ENCODE measurements around the gene FAM32A. TPM values are rescaled to one million over a fixed set of nuclear protein-coding genes. Genes with fewer than 3 reads are reported as not detected.
A peak's percentile ranks its signal among the peaks of the same experiment; 100 is the strongest.

The FAM32A gene
- 90.1 TPM for total RNA-seq (ENCODE audit: unreplicated experiment)
- long read RNA-seq, transcript FAM32A-205 (3 exons, 1,168 nt), result minor isoform, 14 of 180 reads
- long read RNA-seq, transcript FAM32A-201 (4 exons, 1,455 nt), result major isoform, 160 of 180 reads
- long read RNA-seq, partial matches to known transcripts, result 1 of 180 reads
- long read RNA-seq, other reads (novel, unspliced or antisense), result 3 of 180 reads

- Mint-ChIP-seq H3K4me3 (ENCODE audit: unreplicated experiment) (peak within 1 kb of the TSS; percentile 99), H3K27me3 (ENCODE audit: unreplicated experiment) (peaks cover 16% of the 10 kb centered on the region), H3K36me3 (ENCODE audit: low read depth, unreplicated experiment) (peaks cover 25% of the 10 kb centered on the region), H3K4me1 (ENCODE audit: unreplicated experiment) (peaks cover 8% of the 10 kb centered on the region), H3K27ac (ENCODE audit: unreplicated experiment) (peak within 1 kb of the TSS; percentile 99), H3K9me3 (ENCODE audit: unreplicated experiment) (no peaks in the 10 kb centered on the region)
- no peak for TF ChIP-seq CTCF (IDR thresholded peaks at IDR 0.05; ENCODE audit: unreplicated experiment)
- DNase-seq (ENCODE audit: low spot score), result peak; percentile 94
Observed at GRCh38 chr19:16185123-16185767, at the start of gene FAM32A. FAM32A (plus strand) TSS chr19:16185410; CDS start chr19:16185443, 33 bp downstream.

GRCh38 chr19:16135430-16136127, 49.6 kb upstream of the FAM32A start:
- H3K27ac Mint-ChIP-seq (ENCODE audit: unreplicated experiment), result peak overlapping the region; percentile 14
- H3K9me3 Mint-ChIP-seq (ENCODE audit: unreplicated experiment), result peaks cover 4% of the 10 kb centered on the region
- H3K36me3 Mint-ChIP-seq (ENCODE audit: low read depth, unreplicated experiment), result peaks cover 45% of the 10 kb centered on the region
- DNase-seq (ENCODE audit: low spot score), result no peak
- no peaks in the 10 kb centered on the region for H3K4me1 Mint-ChIP-seq (ENCODE audit: unreplicated experiment)
- H3K27me3 Mint-ChIP-seq (ENCODE audit: unreplicated experiment), result peaks cover 6% of the 10 kb centered on the region
- TF ChIP-seq CTCF (IDR thresholded peaks at IDR 0.05; ENCODE audit: unreplicated experiment), result no peak
- peak overlapping the region; percentile 27 for H3K4me3 Mint-ChIP-seq (ENCODE audit: unreplicated experiment)

GRCh38 chr19:16136185-16136999, 48.8 kb upstream of the FAM32A start:
- DNase-seq (ENCODE audit: low spot score), result no peak
- H3K27ac Mint-ChIP-seq (ENCODE audit: unreplicated experiment), result no peak overlapping the region
- peaks cover 6% of the 10 kb centered on the region for H3K27me3 Mint-ChIP-seq (ENCODE audit: unreplicated experiment)
- H3K36me3 Mint-ChIP-seq (ENCODE audit: low read depth, unreplicated experiment), result peaks cover 39% of the 10 kb centered on the region
- no peak for TF ChIP-seq CTCF (IDR thresholded peaks at IDR 0.05; ENCODE audit: unreplicated experiment)
- H3K4me1 Mint-ChIP-seq (ENCODE audit: unreplicated experiment), result no peaks in the 10 kb centered on the region
- H3K9me3 Mint-ChIP-seq (ENCODE audit: unreplicated experiment), result peaks cover 4% of the 10 kb centered on the region
- H3K4me3 Mint-ChIP-seq (ENCODE audit: unreplicated experiment), result no peak overlapping the region

DNA sequence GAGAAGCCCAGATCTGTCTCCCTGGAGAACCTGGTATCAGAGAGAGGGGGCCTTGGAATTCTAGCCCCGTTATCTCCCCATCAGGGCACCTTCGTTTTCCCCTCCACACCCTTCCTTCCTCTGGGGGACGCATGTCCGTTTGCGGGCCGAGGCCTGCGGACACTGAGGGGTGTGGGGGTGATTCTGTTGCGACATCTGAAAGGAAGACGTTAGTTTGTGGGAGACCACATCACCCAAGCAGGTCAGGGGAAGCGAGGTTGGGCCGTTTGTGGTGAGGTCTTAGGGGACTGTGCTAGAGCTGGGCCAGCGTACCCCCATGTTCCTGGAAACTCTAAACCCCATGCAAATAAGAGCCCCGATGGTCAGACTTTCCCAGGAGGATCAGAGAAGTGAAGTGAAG, 45.5 kb upstream of the FAM32A start:
- H3K4me3 Mint-ChIP-seq (ENCODE audit: unreplicated experiment), result no peak overlapping the region
- H3K36me3 Mint-ChIP-seq (ENCODE audit: low read depth, unreplicated experiment), result peaks cover 8% of the 10 kb centered on the region
- peaks cover 4% of the 10 kb centered on the region for H3K4me1 Mint-ChIP-seq (ENCODE audit: unreplicated experiment)
- no peaks in the 10 kb centered on the region for H3K9me3 Mint-ChIP-seq (ENCODE audit: unreplicated experiment)
- peaks cover 6% of the 10 kb centered on the region for H3K27me3 Mint-ChIP-seq (ENCODE audit: unreplicated experiment)
- TF ChIP-seq CTCF (IDR thresholded peaks at IDR 0.05; ENCODE audit: unreplicated experiment), result no peak
- no peak overlapping the region for H3K27ac Mint-ChIP-seq (ENCODE audit: unreplicated experiment)
- DNase-seq (ENCODE audit: low spot score), result no peak
